Neural cell (in vitro differentiated cells): ENCODE measurements around the gene MRPS33. TPM values are rescaled to one million over a fixed set of nuclear protein-coding genes. Genes with fewer than 3 reads are reported as not detected.

Source experiments
- H2AFZ ChIP-seq: fragments of 200-600, 300-800 bp; sonication (generic), shearing (Covaris generic); 2 replicates; pipeline ENCODE4 v1.6.0; 2014; ENCODE audit warnings: low read depth, mild to moderate bottlenecking, antibody characterized with exemption, low read length, moderate library complexity
- H3F3A ChIP-seq: fragments of 200-600 bp; shearing (Covaris generic); 2 replicates; pipeline ENCODE4 v1.6.1; 2016; ENCODE audit warnings: mild to moderate bottlenecking, moderate library complexity, mixed read lengths, antibody characterized with exemption, low read length; ENCODE audit not compliant: insufficient read depth, poor library complexity, severe bottlenecking
- H3K27ac ChIP-seq: fragments of 200-600, 300-800 bp; sonication (generic), shearing (Covaris generic); 2 replicates; pipeline ENCODE4 v1.5.1; 2014; ENCODE audit warnings: mild to moderate bottlenecking, low read length, moderate library complexity
- H3K27me3 ChIP-seq: fragments of 300-800, 200-600 bp; sonication (generic), shearing (Covaris generic); 2 replicates; pipeline ENCODE4 v1.6.0; 2014; ENCODE audit warnings: mild to moderate bottlenecking, low read depth, low read length, moderate library complexity; ENCODE audit not compliant: insufficient read depth
- H3K36me3 ChIP-seq: fragments of 300-800, 200-600 bp; sonication (generic), shearing (Covaris generic); 2 replicates; pipeline ENCODE4 v1.5.1; 2014; ENCODE audit warnings: mild to moderate bottlenecking, antibody characterized with exemption, low read length, moderate library complexity; ENCODE audit not compliant: insufficient read depth
- H3K4me2 ChIP-seq: fragments of 300-800, 200-600 bp; sonication (generic), shearing (Covaris generic); 2 replicates; pipeline ENCODE4 v1.6.0; 2014; ENCODE audit warnings: mild to moderate bottlenecking, low read length
- H3K4me3 ChIP-seq: fragments of 300-800, 200-600 bp; sonication (generic), shearing (Covaris generic); 2 replicates; pipeline ENCODE4 v1.5.1; 2014; ENCODE audit warnings: mild to moderate bottlenecking, low read length, moderate library complexity
- H3K79me2 ChIP-seq: fragments of 200-600 bp; shearing (Covaris generic); replicated peaks from 2 replicates; pipeline ENCODE4 v1.6.0; 2014; ENCODE audit warnings: mild to moderate bottlenecking, low read length, moderate library complexity; ENCODE audit not compliant: insufficient read depth
- H3K9ac ChIP-seq: fragments of 300-800, 200-600 bp; sonication (generic), shearing (Covaris generic); 2 replicates; pipeline ENCODE4 v1.6.1; 2016; ENCODE audit warnings: mild to moderate bottlenecking, low read length, mixed read lengths
- H3K9me2 ChIP-seq: fragments of 200-600 bp; shearing (Covaris generic); 2 replicates; pipeline ENCODE4 v1.6.1; 2016; ENCODE audit warnings: mild to moderate bottlenecking, low read length, mixed read lengths; ENCODE audit not compliant: insufficient read depth
- H3K9me3 ChIP-seq: fragments of 200-600, 300-800 bp; sonication (generic), shearing (Covaris generic); 2 replicates; pipeline ENCODE4 v1.6.1; 2016; ENCODE audit warnings: mild to moderate bottlenecking, mixed run types, low read length, moderate library complexity, mixed read lengths
- H4K20me1 ChIP-seq: fragments of 200-600 bp; shearing (Covaris generic); 2 replicates; pipeline ENCODE4 v1.6.1; 2016; ENCODE audit warnings: mild to moderate bottlenecking, mixed run types; ENCODE audit not compliant: insufficient read depth
- CTCF ChIP-seq: fragments of 450-650 bp; IDR thresholded peaks from 2 replicates; pipeline ENCODE4 v1.5.1; 2014; ENCODE audit warnings: antibody characterized with exemption, mild to moderate bottlenecking, moderate library complexity; ENCODE audit not compliant: poor library complexity, severe bottlenecking
- EP300 ChIP-seq: fragments of 450-650 bp; conservative IDR thresholded peaks from 2 replicates; pipeline ENCODE4 v1.6.1; 2014; ENCODE audit warnings: antibody characterized with exemption, mild to moderate bottlenecking, moderate library complexity; ENCODE audit not compliant: poor library complexity, severe bottlenecking
- EZH2 ChIP-seq: fragments of 200-600, 300-800 bp; shearing (Covaris generic), sonication (generic); IDR thresholded peaks from 2 replicates; pipeline ENCODE4 v1.6.1; 2014; ENCODE audit warnings: antibody characterized with exemption, low read length, borderline replicate concordance, mild to moderate bottlenecking; ENCODE audit not compliant: insufficient read depth, poor library complexity, severe bottlenecking
- MXI1 ChIP-seq: fragments of 450-650 bp; conservative IDR thresholded peaks from 2 replicates; pipeline ENCODE4 v1.6.1; 2014; ENCODE audit warnings: antibody characterized with exemption, mild to moderate bottlenecking; ENCODE audit not compliant: poor library complexity, severe bottlenecking
- POLR2AphosphoS5 ChIP-seq: IDR thresholded peaks from 2 replicates; pipeline ENCODE4 v1.6.1; 2012
- RAD21 ChIP-seq: fragments of 450-650 bp; conservative IDR thresholded peaks from 2 replicates; pipeline ENCODE4 v1.6.1; 2014; ENCODE audit warnings: antibody characterized with exemption, mild to moderate bottlenecking, moderate library complexity
- SMC3 ChIP-seq: fragments of 450-650 bp; conservative IDR thresholded peaks from 2 replicates; pipeline ENCODE4 v1.6.1; 2014; ENCODE audit warnings: antibody characterized with exemption, mild to moderate bottlenecking, moderate library complexity; ENCODE audit not compliant: poor library complexity
- TAF1 ChIP-seq: IDR thresholded peaks from 2 replicates; pipeline ENCODE4 v1.6.1; 2012; ENCODE audit warnings: low read depth
- polyA plus RNA-seq: library from polyadenylated mRNA; depleted of rRNA; stranded (reverse); fragments of >200 nt; gene quantifications from 2 replicates; pipeline ENCODE4 v1.2.3, GENCODE V29; 2014
- TF ChIP-seq, protein P1 (sequence below): IDR thresholded peaks from 2 replicates; pipeline ENCODE4 v1.6.1; 2012; ENCODE audit warnings: borderline replicate concordance

MRPS33 gene
- polyA plus RNA-seq, 1 donor from 2014 or later, result 68.5 TPM

DNA sequence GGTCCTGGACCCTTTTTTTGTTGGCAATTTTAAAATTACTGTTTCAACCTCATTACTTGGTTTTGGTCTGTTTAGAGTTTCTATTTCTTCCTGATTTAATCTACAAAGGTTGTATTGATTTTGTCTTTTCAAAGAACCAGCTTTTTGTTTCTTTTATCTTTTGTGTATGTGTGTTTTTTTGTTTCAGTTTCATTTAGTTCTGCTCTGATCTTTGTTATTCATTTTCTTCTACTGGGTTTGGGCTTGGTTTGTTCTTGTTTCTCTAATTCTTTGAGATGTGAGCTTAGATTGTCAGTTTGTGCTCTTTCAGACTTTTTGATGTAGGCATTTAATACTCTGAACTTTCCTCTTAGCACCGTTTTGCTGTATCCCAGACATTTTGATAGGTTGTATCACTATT, 8.5 kb upstream of the MRPS33 start:
- no peak for TF ChIP-seq RAD21
- TF ChIP-seq POLR2AphosphoS5, result no peak
- no peak for TF ChIP-seq SMC3
- no peak for TF ChIP-seq MXI1
- no peak for TF ChIP-seq EZH2
- no peak for TF ChIP-seq EP300
- no peak for TF ChIP-seq TAF1
- TF ChIP-seq, protein P1, sequence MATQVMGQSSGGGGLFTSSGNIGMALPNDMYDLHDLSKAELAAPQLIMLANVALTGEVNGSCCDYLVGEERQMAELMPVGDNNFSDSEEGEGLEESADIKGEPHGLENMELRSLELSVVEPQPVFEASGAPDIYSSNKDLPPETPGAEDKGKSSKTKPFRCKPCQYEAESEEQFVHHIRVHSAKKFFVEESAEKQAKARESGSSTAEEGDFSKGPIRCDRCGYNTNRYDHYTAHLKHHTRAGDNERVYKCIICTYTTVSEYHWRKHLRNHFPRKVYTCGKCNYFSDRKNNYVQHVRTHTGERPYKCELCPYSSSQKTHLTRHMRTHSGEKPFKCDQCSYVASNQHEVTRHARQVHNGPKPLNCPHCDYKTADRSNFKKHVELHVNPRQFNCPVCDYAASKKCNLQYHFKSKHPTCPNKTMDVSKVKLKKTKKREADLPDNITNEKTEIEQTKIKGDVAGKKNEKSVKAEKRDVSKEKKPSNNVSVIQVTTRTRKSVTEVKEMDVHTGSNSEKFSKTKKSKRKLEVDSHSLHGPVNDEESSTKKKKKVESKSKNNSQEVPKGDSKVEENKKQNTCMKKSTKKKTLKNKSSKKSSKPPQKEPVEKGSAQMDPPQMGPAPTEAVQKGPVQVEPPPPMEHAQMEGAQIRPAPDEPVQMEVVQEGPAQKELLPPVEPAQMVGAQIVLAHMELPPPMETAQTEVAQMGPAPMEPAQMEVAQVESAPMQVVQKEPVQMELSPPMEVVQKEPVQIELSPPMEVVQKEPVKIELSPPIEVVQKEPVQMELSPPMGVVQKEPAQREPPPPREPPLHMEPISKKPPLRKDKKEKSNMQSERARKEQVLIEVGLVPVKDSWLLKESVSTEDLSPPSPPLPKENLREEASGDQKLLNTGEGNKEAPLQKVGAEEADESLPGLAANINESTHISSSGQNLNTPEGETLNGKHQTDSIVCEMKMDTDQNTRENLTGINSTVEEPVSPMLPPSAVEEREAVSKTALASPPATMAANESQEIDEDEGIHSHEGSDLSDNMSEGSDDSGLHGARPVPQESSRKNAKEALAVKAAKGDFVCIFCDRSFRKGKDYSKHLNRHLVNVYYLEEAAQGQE, result no peak
- TF ChIP-seq CTCF, result no peak
- no peak overlapping the region for H3K27ac ChIP-seq
- no peaks in the 10 kb centered on the region for H4K20me1 ChIP-seq
- no peak overlapping the region for H3K9ac ChIP-seq
- H3K9me2 ChIP-seq, result no peaks in the 10 kb centered on the region
- no peaks in the 10 kb centered on the region for H3K79me2 ChIP-seq
- H2AFZ ChIP-seq, result no peak overlapping the region
- no peak overlapping the region for H3K4me3 ChIP-seq
- no peaks in the 10 kb centered on the region for H3K27me3 ChIP-seq
- no peak overlapping the region for H3K4me2 ChIP-seq
- peaks cover 6% of the 10 kb centered on the region for H3K9me3 ChIP-seq
- H3F3A ChIP-seq, result no peaks in the 10 kb centered on the region
- H3K36me3 ChIP-seq, result no peaks in the 10 kb centered on the region

- peak overlapping the region; percentile 49 for H3K27ac ChIP-seq
- H3K27me3 ChIP-seq, result no peaks in the 10 kb centered on the region
- H4K20me1 ChIP-seq, result no peaks in the 10 kb centered on the region
- TF ChIP-seq MXI1, result no peak
- TF ChIP-seq EZH2, result no peak
- peak; percentile 90 for TF ChIP-seq EP300
- TF ChIP-seq TAF1, result no peak
- peak; percentile 49 for TF ChIP-seq SMC3
- no peak for TF ChIP-seq RAD21
- TF ChIP-seq CTCF, result no peak
- peak; percentile 60 for TF ChIP-seq POLR2AphosphoS5
- TF ChIP-seq, protein P1, result peak; percentile 42
- H3K9me3 ChIP-seq, result no peaks in the 10 kb centered on the region
- peaks cover 13% of the 10 kb centered on the region for H3K79me2 ChIP-seq
- no peaks in the 10 kb centered on the region for H3F3A ChIP-seq
- no peak overlapping the region for H2AFZ ChIP-seq
- H3K4me2 ChIP-seq, result no peak overlapping the region
- H3K9ac ChIP-seq, result no peak overlapping the region
- H3K36me3 ChIP-seq, result no peaks in the 10 kb centered on the region
- H3K4me3 ChIP-seq, result no peak overlapping the region
- no peaks in the 10 kb centered on the region for H3K9me2 ChIP-seq
These were observed 2.8 kb upstream of the MRPS33 start for GRCh38 chr7:141017555-141017954.
